Medulla oblongata (tissue), 1 donor: Measurements from ENCODE around the gene SLC37A1.
A peak's percentile ranks its signal among the peaks of the same experiment; 100 is the strongest.
"Not testable (repeated sequence)": the region's sequence is repeated elsewhere in the genome, so short reads cannot be mapped to it uniquely, and the experiment has no call there.

Experiments
- DNase-seq: peaks from one replicate; pipeline ENCODE4 v3.0.0-alpha.2; 2015; ENCODE audit errors: extremely low spot score

SLC37A1 gene

DNA sequence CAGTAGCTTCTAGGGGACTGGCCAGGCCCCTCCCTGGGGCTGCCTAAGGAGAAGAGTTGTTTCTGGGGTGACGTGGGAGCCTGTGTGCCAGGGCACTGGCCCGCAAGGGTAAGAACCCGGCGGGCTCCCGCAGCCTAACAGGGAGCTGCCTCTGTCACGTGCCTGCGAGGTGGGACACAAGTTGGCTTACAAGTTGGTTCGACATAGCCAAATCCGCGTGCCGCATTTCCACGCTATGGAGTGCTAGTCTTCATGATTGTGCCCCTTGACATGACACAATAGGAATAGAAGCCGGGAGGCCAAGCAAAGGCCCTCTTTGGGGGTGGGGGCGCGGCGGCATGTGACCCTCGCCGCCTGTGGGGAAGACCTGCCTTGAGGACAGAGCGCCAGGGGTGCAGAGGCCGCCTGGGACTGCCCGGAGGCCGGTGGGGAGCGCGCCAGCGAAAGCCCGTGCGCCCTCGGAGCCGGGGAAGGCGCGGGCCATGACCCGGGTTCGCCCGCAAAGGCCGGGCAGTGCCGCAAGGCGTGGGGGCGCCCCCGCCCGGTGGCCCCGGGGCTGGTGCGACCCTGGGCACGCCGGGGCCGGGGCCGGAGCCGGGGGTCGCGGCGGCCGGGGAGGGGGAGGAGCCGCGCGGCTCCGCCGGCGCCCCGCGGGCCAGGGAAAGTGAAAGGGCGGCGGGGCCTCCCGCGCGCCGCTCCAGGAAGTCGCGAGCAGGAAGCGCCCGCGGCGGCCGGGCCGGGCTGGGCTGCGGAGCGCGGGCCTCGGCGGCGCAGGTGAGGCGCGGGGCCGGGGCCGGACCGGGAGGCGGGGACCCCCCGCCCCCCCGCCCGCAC, at the start of gene SLC37A1:
Gene SLC37A1 (plus strand): TSS at position 702 of the 834 bp plus-strand sequence. CDS start 4,603 bp downstream, outside the sequence.
- no peak for DNase-seq

DNA sequence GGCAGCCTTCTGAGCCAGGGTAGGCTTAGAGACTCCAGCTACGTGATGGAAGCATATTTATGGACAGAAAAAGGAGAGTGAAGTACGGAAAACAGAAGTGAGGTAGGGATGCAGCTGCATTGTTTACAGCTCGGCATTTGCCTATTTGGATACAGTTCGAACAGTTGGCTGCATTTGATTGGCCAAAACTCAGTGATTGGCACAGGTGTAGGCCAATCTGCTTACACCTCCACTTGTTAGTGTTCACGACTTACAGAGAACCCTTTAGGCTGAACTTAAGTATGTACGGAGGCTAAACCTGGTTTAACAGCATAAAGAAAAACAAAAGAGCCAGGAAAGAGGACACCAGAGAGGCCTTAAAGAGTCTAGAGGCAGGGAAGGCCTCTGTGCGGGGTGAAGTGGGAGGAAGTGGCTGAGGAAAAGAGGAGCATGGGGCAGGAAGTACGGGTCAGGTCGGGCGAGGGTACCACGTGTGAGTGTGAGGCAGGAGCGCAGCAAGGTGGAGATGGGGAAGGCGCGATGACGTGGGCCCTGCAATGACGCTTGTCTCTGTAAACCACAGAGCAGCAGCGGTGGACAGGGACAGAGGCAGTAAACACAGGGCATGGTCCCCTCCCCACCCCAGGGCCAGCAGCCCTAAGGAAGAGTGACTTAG, 49.7 kb upstream of the SLC37A1 start:
- peak; percentile 54 for DNase-seq

GRCh38 chr21:42465008-42465802, 48.4 kb upstream of the SLC37A1 start:
- DNase-seq: no peak

DNA sequence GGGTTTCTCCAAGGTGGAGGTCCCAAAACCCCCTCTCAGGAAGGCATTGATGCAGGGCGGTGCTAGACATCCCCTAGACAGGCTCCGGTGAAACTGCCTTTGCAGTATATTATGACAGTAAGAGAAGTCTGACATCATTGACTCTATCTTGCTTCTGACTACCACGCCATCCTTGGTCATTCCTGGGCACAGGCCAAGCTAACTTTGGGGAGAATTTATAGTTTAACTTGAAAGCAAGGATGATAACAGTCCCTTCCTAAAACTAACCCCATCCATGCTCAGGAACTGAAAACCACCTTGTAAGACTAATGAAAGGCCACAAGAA, 47.9 kb upstream of the SLC37A1 start:
- no peak for DNase-seq

DNA sequence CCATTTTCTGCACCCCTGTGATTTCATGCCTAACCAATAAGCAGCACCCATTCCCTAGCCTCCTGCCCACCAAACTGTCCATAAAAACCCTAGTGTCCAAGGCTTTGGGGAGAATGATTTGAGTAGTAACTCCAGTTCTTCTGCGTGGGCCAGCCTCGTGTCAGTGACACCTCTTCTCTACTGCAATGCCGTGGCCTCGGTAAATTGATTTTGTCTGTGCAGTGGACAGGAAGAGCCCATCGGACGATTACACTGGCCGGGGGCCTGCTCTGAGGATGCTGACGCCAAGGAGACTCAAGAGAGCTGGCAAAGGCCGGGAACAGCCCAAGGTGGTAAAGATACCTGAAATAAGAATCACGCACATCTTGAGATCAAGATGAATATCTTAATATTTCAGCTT, 47.0 kb upstream of the SLC37A1 start:
- DNase-seq: no peak

GRCh38 chr21:42467140-42467983, 46.3 kb upstream of the SLC37A1 start:
- peak; percentile 42 for DNase-seq

- peak; percentile 47 for DNase-seq
Measured at GRCh38 chr21:42468491-42469131, 45.0 kb upstream of the SLC37A1 start.

DNA sequence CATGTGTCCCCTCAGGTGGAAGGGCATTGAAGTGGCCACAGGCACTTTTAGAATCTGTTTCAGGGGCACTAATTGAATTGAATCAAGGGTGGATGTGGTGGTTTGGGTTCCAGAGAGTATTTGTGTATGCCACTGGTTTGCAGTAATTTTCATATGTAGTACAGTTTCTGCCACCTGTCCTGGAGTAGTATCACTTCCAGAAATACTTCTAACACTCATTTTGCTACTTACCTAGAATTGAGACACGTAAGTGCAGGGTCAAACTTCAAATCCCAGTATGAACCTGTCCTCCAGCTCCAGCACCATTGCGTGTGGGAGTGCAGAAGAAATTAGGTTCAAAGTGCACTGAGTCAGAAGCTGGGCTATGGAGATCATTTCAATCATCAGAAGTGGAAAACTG, 44.4 kb upstream of the SLC37A1 start:
- no peak for DNase-seq

DNA sequence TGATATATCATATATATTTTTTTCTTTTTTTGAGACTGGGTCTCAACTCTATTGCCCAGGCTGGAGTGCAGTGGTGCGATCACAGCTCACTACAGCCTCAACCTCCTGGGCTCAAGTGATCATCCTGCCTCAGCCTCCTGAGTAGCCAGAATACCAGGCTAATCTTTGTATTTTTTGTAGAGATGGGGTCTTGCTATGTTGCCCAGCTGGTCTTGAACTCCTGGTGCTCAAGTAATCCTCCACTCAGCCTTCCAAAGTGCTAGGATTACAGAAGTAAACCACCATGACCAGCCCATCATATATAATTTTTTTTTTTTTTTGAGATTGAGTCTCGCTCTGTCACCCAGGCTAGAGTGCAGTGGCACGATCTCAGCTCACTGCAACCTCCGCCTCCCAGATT, 43.9 kb upstream of the SLC37A1 start:
- DNase-seq: not testable (repeated sequence)

GRCh38 chr21:42471206-42471605, 42.4 kb upstream of the SLC37A1 start:
- no peak for DNase-seq

DNA sequence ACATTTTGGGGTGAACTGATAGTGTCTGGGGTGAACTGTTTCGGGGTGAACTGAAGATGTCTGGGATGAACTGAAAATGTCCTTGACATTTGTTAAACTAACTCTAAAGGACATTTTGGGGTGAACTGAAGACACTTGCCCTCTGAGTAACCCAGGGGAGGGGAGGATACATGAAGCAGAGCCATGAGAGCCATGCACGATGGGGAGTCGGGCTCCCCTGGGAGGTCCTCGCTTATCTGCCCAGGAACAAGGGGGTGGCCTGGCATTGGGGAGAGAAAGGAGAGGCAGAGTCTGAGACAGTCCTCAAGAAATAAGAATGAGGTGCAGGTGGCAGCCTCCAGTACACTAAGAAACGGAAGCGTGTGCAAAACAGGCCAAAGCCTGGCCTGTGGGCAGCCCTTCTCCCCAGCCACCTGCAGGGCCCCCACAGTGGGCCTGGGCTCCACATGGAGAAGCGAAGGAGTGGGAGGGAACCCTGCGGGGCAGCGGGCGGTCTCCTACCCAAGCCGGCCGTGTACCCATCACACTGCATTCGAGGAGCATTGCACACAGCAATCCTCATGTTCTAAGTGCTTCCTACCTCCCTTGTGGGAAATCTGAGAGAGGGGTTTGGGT, 41.8 kb upstream of the SLC37A1 start:
- no peak for DNase-seq

GRCh38 chr21:42472521-42472920, 41.1 kb upstream of the SLC37A1 start:
- no peak for DNase-seq

DNA sequence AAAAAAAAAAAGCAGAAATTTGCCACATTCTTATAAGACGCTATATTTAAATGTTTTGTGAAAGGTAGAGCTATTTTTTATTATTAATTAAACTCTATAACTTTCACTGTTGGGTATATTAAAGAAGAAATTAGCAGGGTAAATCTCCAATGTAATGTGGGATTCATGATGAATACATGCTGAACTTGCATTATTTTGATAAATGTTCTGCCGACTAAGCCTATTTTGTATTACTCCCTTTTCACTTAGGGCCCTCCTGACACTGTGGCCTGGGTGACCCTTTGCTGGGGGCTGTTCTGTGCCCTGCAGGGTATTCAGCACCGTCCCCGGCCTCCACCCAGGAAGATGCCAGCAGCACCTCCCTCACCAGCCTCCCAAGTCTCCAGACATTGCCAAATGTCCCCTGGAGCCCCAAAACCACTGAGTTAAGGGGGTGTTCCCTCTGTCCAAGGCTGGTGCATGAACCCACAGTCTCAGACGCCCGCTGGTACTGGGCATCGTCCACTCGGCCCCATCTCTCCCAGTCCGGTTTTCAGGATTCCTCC, 40.1 kb upstream of the SLC37A1 start:
- no peak for DNase-seq

GRCh38 chr21:42474043-42474831, 39.4 kb upstream of the SLC37A1 start:
- no peak for DNase-seq

GRCh38 chr21:42475036-42475435, 38.6 kb upstream of the SLC37A1 start:
- DNase-seq: no peak

GRCh38 chr21:42475526-42476387, 37.9 kb upstream of the SLC37A1 start:
- no peak for DNase-seq

DNA sequence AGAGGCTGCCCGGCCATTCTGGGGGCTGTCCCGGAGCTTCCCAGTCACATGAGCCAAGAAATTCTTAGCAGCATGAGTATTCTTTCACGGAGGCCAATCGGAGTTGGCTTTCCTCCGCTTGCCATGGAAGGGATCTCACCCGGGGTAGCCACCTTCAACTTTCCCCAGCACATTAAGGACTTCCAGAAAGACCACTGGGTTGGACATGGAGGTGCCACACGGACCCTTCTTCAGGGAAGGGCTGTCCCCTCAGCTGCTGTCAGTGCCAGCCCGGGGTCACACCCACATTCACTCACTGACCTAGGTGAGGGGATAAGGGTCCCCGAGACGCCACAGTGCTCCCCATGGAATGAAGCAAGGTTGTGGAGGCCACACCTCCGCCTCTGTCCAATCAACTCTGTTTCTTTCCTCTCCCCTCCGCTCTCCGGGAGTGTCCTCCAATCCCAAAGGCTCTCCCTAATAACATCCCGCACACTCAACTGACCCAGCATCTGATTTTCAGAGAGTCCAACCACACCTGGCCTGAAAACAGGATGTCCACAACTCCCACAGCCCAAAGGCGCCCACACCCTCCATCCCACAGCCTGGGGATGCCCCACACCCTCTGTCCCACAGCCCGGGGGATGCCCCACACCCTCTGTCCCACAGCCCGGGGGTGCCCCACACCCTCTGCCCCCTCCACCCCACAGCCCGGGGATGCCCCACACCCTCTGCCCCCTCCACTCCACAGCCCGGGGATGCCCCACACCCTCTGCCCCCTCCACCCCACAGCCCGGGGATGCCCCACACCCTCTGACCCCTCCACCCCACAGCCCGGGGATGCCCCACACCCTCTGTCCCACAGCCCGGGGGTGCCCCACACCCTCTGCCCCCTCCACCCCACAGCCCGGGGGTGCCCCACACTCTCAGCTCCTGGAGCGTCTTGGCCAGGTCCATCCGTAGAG, 37.0 kb upstream of the SLC37A1 start:
- DNase-seq: no peak
